HepG2 (cell line): Measurements from ENCODE around the gene MAPK9. TPM values are rescaled to one million over a fixed set of nuclear protein-coding genes. Genes with fewer than 3 reads are reported as not detected.

Experiments used
- ATAC-seq: fragments of 200-7000 bp; cut with Tn5 transposase; 3 replicates; pipeline ENCODE4 v1.9.1; 2020; ENCODE audit warnings: mild to moderate bottlenecking, moderate library complexity
- BruUV-seq: library from RNA; stranded (reverse); fragments of 400-500 nt; replicated peaks from 2 replicates; lab custom pipeline; 2021; lab: Mats Ljungman, UMichigan
- CTCF ChIA-PET: fragments of 300-600 bp; formaldehyde crosslinking; extraction: SDS; loops from one replicate; lab custom pipeline; 2021; ENCODE audit warnings: low total read pairs, inconsistent platforms, low intra/inter-chr PET ratio; lab: Yijun Ruan, JAX
- POLR2A ChIA-PET: fragments of 350-600 bp; sonication (Branson Sonifier 250); formaldehyde crosslinking; loops from one replicate; lab custom pipeline; 2020; ENCODE audit warnings: antibody characterized with exemption, inconsistent platforms; lab: Yijun Ruan, JAX
- DNase-seq: peaks from one replicate; pipeline ENCODE4 v3.0.0-alpha.2; 2015; ENCODE audit warnings: low spot score
- FAIRE-seq: peaks from 3 replicates; lab custom pipeline; 2011; peaks lifted over from hg19 to GRCh38; lab: Jason Lieb, UNC
- H2AFZ ChIP-seq: one replicate; pipeline ENCODE4 v1.6.1; 2011; ENCODE audit warnings: low read length, inconsistent platforms
- H3K27ac ChIP-seq: fragments of 300-600 bp; 3 replicates; pipeline ENCODE4 v1.8.0; 2011; ENCODE audit warnings: mixed run types, mild to moderate bottlenecking, mixed read lengths, low read length, inconsistent platforms; ENCODE audit not compliant: insufficient read depth; ENCODE audit errors: extremely low read length
- H3K27me3 ChIP-seq, 2 experiments: fragments of 200-600 bp in 1 of 2; 2 replicates in 1 of 2; 3 replicates in 1 of 2; pipeline versions ENCODE4 v1.6.0 to v1.8.0; 2011; ENCODE audit warnings: low read length in 2 of 2, mild to moderate bottlenecking in 2 of 2, moderate library complexity in 2 of 2, inconsistent platforms in 1 of 2; ENCODE audit not compliant: insufficient read depth in 2 of 2, control insufficient read depth in 1 of 2
- H3K36me3 ChIP-seq, 2 experiments: fragments of 200-600 bp in 1 of 2; replicated peaks in 1 of 2; 2 replicates in 1 of 2; 3 replicates in 1 of 2; pipeline versions ENCODE4 v1.5.1 to v1.8.0; 2011; ENCODE audit warnings: low read length in 2 of 2, inconsistent platforms in 1 of 2; ENCODE audit not compliant: insufficient read depth in 2 of 2, control insufficient read depth in 1 of 2
- H3K4me1 ChIP-seq: 2 replicates; pipeline ENCODE4 v1.5.1; 2012; ENCODE audit warnings: low read length, inconsistent platforms; ENCODE audit not compliant: insufficient read depth
- H3K4me2 ChIP-seq: 2 replicates; pipeline ENCODE4 v1.6.0; 2011; ENCODE audit warnings: low read depth, low read length, inconsistent platforms
- H3K4me3 ChIP-seq, 3 experiments: fragments of 200-600 bp in 1 of 3; sonication (generic), shearing (Covaris generic) in 1 of 3; replicated peaks in 1 of 3; 2 replicates each; pipeline ENCODE4 v1.5.1; 2011 to 2016; ENCODE audit warnings: low read length in 3 of 3, inconsistent platforms in 2 of 3, low read depth in 2 of 3, mild to moderate bottlenecking in 2 of 3, control low read depth in 1 of 3, mixed read lengths in 1 of 3; ENCODE audit not compliant: insufficient read depth in 1 of 3
- H3K79me2 ChIP-seq: one replicate; pipeline ENCODE4 v1.6.1; 2011; ENCODE audit warnings: low read length, inconsistent platforms; ENCODE audit not compliant: insufficient read depth
- H3K9ac ChIP-seq: 2 replicates; pipeline ENCODE4 v1.6.0; 2011; ENCODE audit warnings: mild to moderate bottlenecking, low read depth, low read length, inconsistent platforms; ENCODE audit not compliant: insufficient read depth
- H3K9me3 ChIP-seq: 2 replicates; pipeline ENCODE4 v1.5.1; 2012; ENCODE audit warnings: mild to moderate bottlenecking, low read length
- H4K20me1 ChIP-seq: 2 replicates; pipeline ENCODE4 v1.6.0; 2011; ENCODE audit warnings: inconsistent platforms, mild to moderate bottlenecking, low read length, moderate library complexity; ENCODE audit not compliant: insufficient read depth
- ARNT ChIP-seq: fragments of 450-650 bp; IDR thresholded peaks from 2 replicates; pipeline ENCODE4 v1.6.1; 2017
- ATRX ChIP-seq: sonication (generic); formaldehyde crosslinking; IDR thresholded peaks from 2 replicates; pipeline ENCODE4 v1.4.0; 2020; ENCODE audit warnings: missing genetic modification reagents, borderline replicate concordance
- BHLHE40 ChIP-seq: IDR thresholded peaks from 2 replicates; pipeline ENCODE4 v1.6.1; 2011; ENCODE audit warnings: low read length, improper control_type of control experiment
- CBX1 ChIP-seq: IDR thresholded peaks from one replicate; pipeline ENCODE4 v1.6.1; 2016; ENCODE audit warnings: antibody characterized with exemption, low read depth
- JUND ChIP-seq: sonication (generic); formaldehyde crosslinking; IDR thresholded peaks from 2 replicates; pipeline ENCODE4 v1.8.0; 2022; ENCODE audit warnings: mild to moderate bottlenecking, missing genetic modification reagents
- NFE2L2 ChIP-seq: fragments of 150-350 bp; IDR thresholded peaks from 2 replicates; pipeline ENCODE4 v1.6.1; 2014; ENCODE audit warnings: low read length
- POLR2AphosphoS2 ChIP-seq: IDR thresholded peaks from 2 replicates; pipeline ENCODE4 v1.6.1; 2011; ENCODE audit warnings: low read depth, low read length, improper control_type of control experiment
- ZNF124 ChIP-seq: sonication (generic); formaldehyde crosslinking; IDR thresholded peaks from 2 replicates; pipeline ENCODE4 v1.4.0; 2020; ENCODE audit warnings: missing genetic modification reagents
- ZNF383 ChIP-seq: sonication (generic); formaldehyde crosslinking; IDR thresholded peaks from 2 replicates; pipeline ENCODE4 v1.4.0; 2020; ENCODE audit warnings: missing genetic modification reagents, mild to moderate bottlenecking, borderline replicate concordance
- ZNF510 ChIP-seq: sonication (generic); formaldehyde crosslinking; IDR thresholded peaks from 2 replicates; pipeline ENCODE4 v1.4.0; 2020; ENCODE audit warnings: low read depth, mild to moderate bottlenecking, missing genetic modification reagents
- ZSCAN9 ChIP-seq: IDR thresholded peaks from 2 replicates; pipeline ENCODE4 v1.6.1; 2016; ENCODE audit warnings: borderline replicate concordance
- WGBS: methylation state at CpG from one replicate; pipeline ENCODE4 v1.1.6; 2017; ENCODE audit warnings: low lambda C conversion rate; 5-methylcytosine and 5-hydroxymethylcytosine counted together
- in situ Hi-C: cut with HindIII; loops from 2 replicates; pipeline ENCODE4 v1.10.0; 2017; ENCODE audit warnings: low pct_unique_long_range_greater_than_20kb; ENCODE audit not compliant: extremely low pct_ligation_motif_present
- intact Hi-C: fragments of 100-400 bp; cut with micrococcal nuclease; formaldehyde crosslinking; loops from one replicate; pipeline ENCODE4 v1.10.0; 2022; ENCODE audit not compliant: unreplicated experiment
- polyA plus RNA-seq, 8 experiments: library from polyadenylated mRNA; depleted of rRNA in 3 of 8; stranded (reverse) in 7 of 8; unstranded in 1 of 8; fragments of >200 nt; fragmentation: Illumina TruSeq in 4 of 8; extraction: Trizol in 4 of 8; gene quantifications; 2 replicates each; pipeline versions ENCODE4 v1.2.1 to v1.2.3, GENCODE V29; 2011 to 2016; ENCODE audit warnings: low read depth in 4 of 8, missing spikeins in 1 of 8, mixed read lengths in 1 of 8; ENCODE audit not compliant: insufficient read depth in 1 of 8
- total RNA-seq, 5 experiments: library from RNA; depleted of rRNA; stranded (reverse); fragments of >200 nt; fragmentation: Illumina TruSeq; extraction: Trizol; gene quantifications; 2 replicates each; pipeline ENCODE4 v1.2.3, GENCODE V29; 2016; ENCODE audit warnings: low read depth in 1 of 5
- TF ChIP-seq, protein P1 (sequence below): sonication (generic); formaldehyde crosslinking; IDR thresholded peaks from 2 replicates; pipeline ENCODE4 v1.4.0; 2020; ENCODE audit warnings: mild to moderate bottlenecking, missing genetic modification reagents, borderline replicate concordance
- TF ChIP-seq, protein P2 (sequence below): sonication (generic); formaldehyde crosslinking; conservative IDR thresholded peaks from 2 replicates; pipeline ENCODE4 v1.8.0; 2022; ENCODE audit warnings: low read depth, missing genetic modification reagents
- TF ChIP-seq, protein P3 (sequence below): sonication (generic); formaldehyde crosslinking; IDR thresholded peaks from 2 replicates; pipeline ENCODE4 v1.8.1; 2023; ENCODE audit warnings: mild to moderate bottlenecking, missing genetic modification reagents
- TF ChIP-seq, protein P4 (sequence below): conservative IDR thresholded peaks from 2 replicates; pipeline ENCODE4 v1.6.1; 2018; ENCODE audit warnings: missing genetic modification reagents
- TF ChIP-seq, protein P5 (sequence below): sonication (generic); formaldehyde crosslinking; IDR thresholded peaks from 2 replicates; pipeline ENCODE4 v1.5.0; 2020; ENCODE audit warnings: mild to moderate bottlenecking, missing genetic modification reagents

MAPK9 gene
- total and polyA plus RNA-seq, 2 of the 13 experiments (the other 11 are each of a cell fraction or from before 2014, with no cell fraction given): 30.1 to 56.1 TPM

DNA sequence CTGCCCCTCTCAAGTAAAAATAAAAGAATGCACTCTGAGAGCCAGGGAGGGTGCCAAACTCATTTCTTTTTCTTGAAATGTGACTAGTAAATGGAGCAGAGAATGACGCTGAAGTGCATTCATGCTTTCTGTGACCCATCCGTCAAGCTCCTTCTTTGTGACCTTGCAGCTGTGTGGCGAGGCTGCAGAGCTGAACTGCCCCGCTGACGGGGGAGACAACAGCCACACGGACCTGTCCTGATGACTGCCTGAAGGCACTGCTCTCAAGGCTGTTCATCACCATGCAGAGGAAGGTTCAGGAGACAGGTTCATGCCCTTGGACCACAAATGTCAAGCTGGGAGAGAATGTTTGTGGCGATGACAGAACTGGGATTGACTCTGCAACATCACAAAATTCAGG lies 61.9 kb downstream of the MAPK9 start (continued):
- TF ChIP-seq, protein P1, sequence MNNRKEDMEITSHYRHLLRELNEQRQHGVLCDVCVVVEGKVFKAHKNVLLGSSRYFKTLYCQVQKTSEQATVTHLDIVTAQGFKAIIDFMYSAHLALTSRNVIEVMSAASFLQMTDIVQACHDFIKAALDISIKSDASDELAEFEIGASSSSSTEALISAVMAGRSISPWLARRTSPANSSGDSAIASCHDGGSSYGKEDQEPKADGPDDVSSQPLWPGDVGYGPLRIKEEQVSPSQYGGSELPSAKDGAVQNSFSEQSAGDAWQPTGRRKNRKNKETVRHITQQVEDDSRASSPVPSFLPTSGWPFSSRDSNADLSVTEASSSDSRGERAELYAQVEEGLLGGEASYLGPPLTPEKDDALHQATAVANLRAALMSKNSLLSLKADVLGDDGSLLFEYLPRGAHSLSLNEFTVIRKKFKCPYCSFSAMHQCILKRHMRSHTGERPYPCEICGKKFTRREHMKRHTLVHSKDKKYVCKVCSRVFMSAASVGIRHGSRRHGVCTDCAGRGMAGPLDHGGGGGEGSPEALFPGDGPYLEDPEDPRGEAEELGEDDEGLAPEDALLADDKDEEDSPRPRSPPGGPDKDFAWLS: no peak
- TF ChIP-seq ZNF124 (CRISPR knock-in tag): no peak
- no peak for TF ChIP-seq POLR2AphosphoS2

DNA sequence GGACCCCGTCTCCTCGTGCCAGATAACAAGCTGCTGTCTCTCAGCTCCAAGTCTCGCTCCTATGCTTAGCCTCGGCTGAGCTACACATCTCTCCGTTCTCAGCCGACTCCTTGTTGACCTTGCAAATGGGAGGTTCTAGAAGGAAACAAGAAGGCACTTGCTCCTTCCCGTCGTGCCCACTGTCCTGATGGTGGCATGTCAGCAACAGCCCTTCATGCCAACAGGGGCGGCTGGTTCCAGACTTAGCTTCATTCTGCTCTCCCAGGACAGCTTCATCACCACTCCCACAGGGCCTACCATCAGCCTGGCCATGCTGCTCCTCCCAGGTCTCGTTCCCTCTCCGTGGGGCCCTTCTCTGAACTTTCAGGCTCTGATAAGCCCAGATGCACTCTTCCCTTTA lies 69.8 kb downstream of the MAPK9 start:
- POLR2A ChIA-PET: no interaction called here
- H3K36me3 ChIP-seq: no peaks in the 10 kb centered on the region
- no TSS peak for BruUV-seq
- DNase-seq (no peak), FAIRE-seq (no peak), ATAC-seq (no peak)
- 97% methylated on average over 11 of the region's 11 CpGs for WGBS
- CTCF ChIA-PET: no interaction called here
- no peaks in the 10 kb centered on the region for H3K9me3 ChIP-seq
- no peak overlapping the region for H3K27ac ChIP-seq
- no peaks in the 10 kb centered on the region for H3K27me3 ChIP-seq
- H3K4me2 ChIP-seq: no peak overlapping the region
- no peak overlapping the region for H3K4me3 ChIP-seq
- no peaks in the 10 kb centered on the region for H4K20me1 ChIP-seq
- intact Hi-C loops: no loop called here
- H2AFZ ChIP-seq: no peak overlapping the region
- no peaks in the 10 kb centered on the region for H3K4me1 ChIP-seq
- in situ Hi-C loops: loop anchor here (25.0 kb wide), 1 partner anchor 240 kb away; no protein-coding TSS in a partner anchor
- no peaks in the 10 kb centered on the region for H3K79me2 ChIP-seq
- no peak overlapping the region for H3K9ac ChIP-seq
- TF ChIP-seq ZSCAN9 (CRISPR knock-in tag): no peak
- no peak for TF ChIP-seq NFE2L2
- TF ChIP-seq ZNF383 (CRISPR knock-in tag): no peak
- TF ChIP-seq, protein P2, sequence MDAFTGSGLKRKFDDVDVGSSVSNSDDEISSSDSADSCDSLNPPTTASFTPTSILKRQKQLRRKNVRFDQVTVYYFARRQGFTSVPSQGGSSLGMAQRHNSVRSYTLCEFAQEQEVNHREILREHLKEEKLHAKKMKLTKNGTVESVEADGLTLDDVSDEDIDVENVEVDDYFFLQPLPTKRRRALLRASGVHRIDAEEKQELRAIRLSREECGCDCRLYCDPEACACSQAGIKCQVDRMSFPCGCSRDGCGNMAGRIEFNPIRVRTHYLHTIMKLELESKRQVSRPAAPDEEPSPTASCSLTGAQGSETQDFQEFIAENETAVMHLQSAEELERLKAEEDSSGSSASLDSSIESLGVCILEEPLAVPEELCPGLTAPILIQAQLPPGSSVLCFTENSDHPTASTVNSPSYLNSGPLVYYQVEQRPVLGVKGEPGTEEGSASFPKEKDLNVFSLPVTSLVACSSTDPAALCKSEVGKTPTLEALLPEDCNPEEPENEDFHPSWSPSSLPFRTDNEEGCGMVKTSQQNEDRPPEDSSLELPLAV (CRISPR knock-in tag): no peak
- TF ChIP-seq ARNT: no peak
- TF ChIP-seq, protein P3, sequence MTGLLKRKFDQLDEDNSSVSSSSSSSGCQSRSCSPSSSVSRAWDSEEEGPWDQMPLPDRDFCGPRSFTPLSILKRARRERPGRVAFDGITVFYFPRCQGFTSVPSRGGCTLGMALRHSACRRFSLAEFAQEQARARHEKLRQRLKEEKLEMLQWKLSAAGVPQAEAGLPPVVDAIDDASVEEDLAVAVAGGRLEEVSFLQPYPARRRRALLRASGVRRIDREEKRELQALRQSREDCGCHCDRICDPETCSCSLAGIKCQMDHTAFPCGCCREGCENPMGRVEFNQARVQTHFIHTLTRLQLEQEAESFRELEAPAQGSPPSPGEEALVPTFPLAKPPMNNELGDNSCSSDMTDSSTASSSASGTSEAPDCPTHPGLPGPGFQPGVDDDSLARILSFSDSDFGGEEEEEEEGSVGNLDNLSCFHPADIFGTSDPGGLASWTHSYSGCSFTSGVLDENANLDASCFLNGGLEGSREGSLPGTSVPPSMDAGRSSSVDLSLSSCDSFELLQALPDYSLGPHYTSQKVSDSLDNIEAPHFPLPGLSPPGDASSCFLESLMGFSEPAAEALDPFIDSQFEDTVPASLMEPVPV: no peak
- TF ChIP-seq JUND (CRISPR knock-in tag): no peak
- TF ChIP-seq, protein P4, sequence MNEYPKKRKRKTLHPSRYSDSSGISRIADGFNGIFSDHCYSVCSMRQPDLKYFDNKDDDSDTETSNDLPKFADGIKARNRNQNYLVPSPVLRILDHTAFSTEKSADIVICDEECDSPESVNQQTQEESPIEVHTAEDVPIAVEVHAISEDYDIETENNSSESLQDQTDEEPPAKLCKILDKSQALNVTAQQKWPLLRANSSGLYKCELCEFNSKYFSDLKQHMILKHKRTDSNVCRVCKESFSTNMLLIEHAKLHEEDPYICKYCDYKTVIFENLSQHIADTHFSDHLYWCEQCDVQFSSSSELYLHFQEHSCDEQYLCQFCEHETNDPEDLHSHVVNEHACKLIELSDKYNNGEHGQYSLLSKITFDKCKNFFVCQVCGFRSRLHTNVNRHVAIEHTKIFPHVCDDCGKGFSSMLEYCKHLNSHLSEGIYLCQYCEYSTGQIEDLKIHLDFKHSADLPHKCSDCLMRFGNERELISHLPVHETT (CRISPR knock-in tag): no peak
- no peak for TF ChIP-seq CBX1
- TF ChIP-seq, protein P5, sequence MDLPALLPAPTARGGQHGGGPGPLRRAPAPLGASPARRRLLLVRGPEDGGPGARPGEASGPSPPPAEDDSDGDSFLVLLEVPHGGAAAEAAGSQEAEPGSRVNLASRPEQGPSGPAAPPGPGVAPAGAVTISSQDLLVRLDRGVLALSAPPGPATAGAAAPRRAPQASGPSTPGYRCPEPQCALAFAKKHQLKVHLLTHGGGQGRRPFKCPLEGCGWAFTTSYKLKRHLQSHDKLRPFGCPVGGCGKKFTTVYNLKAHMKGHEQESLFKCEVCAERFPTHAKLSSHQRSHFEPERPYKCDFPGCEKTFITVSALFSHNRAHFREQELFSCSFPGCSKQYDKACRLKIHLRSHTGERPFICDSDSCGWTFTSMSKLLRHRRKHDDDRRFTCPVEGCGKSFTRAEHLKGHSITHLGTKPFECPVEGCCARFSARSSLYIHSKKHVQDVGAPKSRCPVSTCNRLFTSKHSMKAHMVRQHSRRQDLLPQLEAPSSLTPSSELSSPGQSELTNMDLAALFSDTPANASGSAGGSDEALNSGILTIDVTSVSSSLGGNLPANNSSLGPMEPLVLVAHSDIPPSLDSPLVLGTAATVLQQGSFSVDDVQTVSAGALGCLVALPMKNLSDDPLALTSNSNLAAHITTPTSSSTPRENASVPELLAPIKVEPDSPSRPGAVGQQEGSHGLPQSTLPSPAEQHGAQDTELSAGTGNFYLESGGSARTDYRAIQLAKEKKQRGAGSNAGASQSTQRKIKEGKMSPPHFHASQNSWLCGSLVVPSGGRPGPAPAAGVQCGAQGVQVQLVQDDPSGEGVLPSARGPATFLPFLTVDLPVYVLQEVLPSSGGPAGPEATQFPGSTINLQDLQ: no peak
- no peak for TF ChIP-seq ATRX (CRISPR knock-in tag)
- no peak for TF ChIP-seq BHLHE40
- TF ChIP-seq ZNF510 (CRISPR knock-in tag): no peak
